DMS53 (cell line): ENCODE data around the gene DAW1.
"Not testable (repeated sequence)": the region's sequence is repeated elsewhere in the genome, so short reads cannot be mapped to it uniquely, and the experiment has no call there.

Experiments used
- DNase-seq: peaks from one replicate; lab custom pipeline; 2025; lab: John Stamatoyannopoulos, UW

DAW1 gene

DNA sequence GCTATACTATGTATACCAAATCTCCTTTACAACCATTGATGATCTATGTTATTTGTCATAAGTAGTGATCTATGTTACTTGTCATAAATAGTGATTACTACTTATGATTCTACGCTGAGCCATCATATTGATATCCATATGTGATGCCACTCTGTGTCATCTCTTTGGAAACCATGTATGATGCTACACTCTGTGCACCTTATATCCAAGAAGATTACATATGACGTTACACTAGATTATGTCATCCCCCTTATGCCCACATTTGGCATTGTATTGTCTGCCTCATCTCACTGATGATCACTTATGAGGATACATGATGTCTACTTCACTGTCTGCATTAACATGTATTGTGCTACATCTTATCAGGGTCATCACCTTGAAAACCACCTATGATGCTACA is 42.9 kb downstream of the DAW1 start:
- no peak for DNase-seq

DNA sequence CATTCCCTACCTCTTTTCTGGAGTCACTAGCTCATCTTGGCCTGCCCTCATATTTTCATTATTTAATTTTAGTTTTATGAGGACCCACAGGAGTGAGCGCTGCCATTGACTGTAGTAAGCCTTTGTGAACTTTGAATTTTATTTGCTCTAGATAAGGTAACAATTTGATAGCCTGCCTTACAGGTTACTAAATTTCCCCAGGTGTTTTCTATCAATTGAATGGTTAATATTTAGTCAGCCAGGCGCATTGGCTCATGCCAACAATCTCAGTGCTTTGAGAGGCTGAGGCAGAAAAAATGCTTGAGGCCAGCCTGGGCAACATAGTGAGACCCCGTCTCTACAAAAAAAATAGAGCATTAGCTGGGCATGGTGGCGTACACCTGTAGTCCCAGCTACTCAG is 50.2 kb downstream of the DAW1 start:
- DNase-seq = no peak

DNA sequence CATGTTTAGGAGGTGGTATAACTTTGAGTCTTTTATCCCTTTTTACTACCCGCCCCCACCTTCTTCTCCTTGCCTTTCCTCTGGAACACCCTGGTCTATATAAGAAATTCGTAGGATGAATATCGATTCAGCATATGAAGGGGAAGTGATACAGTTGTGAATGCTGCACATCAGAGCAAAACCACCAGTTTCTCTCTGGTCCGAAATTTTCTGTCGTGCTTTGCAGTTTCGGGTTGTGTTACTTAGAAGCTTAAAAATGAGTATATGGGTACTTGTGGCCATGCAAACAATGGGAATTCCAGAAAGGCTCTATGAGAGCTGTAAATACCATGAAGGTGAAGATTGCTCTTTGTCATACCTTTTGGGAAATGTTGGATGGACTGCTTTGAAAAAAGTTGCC is 60.6 kb downstream of the DAW1 start:
- DNase-seq = no peak

DNA sequence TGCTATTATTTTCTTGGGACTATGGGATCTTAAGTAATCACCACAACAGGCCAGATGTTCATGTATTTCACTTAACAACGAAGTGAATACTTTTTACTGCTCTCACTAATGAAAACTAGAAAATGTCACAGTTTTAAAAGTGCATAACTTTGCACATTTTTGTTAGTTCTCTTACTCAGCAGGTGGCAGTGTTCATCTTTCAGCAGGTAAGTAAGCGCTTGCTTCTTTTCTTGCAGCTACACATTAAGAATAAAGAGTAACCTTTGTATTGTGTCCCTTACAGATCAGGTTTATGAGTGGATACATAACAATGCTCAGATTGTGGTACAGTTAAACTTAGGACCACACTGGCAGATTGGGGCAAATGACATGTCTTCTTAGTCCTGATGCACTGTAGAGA is 61.0 kb downstream of the DAW1 start:
- DNase-seq = peak; percentile 5

DNA sequence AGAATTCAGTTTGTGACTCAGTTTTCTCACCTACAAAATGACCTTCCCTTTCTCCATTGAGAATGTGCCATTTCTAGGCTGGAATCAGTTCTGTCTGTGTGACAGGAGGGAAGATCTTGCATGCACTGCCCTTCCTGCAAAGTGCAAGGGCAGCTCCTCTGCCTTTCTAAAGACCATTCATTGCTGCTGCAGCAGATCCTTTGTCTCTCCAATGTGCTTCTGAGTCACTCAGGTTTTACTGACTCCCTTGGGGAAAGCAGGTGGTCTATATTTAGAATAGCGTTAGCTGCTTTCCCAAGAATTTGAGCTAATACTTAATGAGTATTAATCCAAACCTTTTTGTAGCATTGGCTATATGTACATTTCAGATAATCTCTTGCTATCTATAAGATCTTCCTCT is 62.5 kb downstream of the DAW1 start:
- DNase-seq = no peak

DNA sequence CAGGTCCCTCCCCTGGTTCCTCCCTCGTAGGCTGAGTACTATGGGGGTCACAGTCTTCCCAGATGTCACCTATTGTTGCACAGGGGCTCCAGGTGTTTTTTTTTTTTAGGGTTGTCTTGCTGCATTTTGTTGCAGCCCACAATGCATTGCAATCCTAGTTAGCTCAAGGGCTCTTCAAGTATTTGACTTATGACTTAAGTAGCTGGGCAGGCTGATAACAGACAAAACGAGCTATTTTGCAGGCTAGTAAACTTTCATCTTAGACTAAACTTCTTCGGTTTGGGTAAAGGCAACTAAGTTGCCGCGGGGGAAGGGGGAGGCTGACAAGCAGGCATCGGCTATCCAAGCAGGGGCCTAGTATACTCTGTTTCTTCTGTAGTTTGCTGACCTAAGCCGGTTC is 64.8 kb downstream of the DAW1 start:
- DNase-seq = not testable (repeated sequence)

DNA sequence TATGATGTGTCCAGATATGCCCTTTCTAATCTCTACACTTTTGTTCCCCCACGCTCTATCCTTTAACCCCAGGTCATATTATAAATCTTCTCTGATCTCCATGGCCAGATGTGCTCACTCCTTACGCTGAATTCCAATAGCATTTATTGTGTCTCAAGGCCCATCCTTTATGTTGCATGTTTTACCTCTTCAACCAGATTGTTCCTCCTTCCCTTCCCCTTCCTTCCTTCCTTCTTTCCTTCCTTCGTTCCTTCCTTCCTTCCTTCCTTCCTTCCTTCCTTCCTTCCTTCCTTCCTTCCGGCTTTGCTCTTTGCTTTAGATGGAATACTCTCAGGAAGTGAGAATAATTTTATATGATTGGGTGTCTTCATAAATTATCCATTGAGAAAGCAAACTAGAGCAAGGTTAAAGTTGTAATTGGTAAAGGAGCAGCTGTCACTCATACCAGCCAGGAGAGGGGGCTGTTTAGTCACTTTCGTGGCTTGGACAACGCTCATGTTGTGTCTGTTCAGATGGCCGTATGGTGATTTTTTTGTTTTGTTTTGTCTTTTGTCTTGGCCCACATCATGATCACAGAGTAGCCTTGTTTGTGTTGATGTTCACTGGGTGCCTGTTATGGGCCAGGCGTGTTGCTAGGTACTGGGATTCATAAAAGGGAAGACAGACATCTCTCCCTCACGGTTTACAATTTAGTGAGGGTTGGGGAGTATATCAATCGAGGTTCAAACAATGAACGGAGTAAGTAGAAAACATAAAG is 68.0 kb downstream of the DAW1 start:
- peak; percentile 67 for DNase-seq

DNA sequence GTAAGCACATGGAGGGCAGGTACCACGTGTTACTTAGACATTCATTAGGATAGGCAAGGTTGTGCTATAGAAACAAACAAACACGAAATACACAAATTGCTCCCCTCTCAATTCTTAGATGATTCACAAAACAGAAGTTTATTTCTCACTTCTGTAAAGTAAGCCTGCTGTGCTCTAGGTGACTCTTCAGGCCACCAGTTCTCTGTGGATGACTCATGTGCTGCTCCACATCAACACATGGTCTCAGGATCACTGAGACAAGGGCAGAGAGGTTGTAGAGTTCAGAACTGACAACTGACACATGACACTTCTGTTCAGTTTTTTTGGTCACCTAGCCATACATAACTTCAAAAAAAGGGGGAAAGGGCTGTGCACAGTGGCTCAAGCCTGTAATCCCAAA is 70.6 kb downstream of the DAW1 start:
- DNase-seq = peak; percentile 41

DNA sequence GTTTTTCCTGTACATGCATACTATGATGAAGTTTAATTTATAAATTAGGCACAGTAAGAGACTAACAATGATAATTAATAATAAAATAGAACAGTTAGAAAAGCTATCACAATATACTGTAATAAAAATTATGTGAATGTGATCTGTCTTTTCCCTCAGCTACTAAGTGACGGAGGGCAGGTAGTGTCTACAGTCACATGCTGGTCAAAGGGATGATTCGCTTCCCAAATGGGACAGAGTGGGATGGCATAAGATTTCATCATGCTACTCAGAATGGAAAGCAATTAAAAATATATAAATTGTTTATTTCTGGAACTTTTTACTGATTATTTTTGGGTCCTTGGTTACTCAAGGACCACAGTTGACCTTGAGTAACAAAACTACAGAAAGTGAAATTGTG is 71.5 kb downstream of the DAW1 start:
- DNase-seq = no peak

DNA sequence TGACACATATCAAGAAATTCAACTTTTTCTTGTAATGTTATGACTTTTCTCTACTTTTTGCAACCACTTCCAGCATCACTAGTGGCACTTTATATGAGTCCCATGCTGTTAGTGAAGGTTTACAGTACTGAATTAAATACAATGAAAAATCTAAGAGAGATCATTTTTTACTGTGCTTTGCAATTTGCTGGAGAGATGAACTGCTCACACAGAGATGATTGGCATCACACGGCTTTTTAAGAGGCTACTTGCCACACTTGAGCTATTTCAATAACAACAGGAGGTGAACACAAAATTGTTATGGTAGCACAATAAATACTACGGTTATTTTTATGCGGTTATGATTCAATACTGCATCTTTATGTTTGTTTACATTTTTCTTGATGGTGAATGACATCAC is 88.9 kb downstream of the DAW1 start:
- no peak for DNase-seq

DNA sequence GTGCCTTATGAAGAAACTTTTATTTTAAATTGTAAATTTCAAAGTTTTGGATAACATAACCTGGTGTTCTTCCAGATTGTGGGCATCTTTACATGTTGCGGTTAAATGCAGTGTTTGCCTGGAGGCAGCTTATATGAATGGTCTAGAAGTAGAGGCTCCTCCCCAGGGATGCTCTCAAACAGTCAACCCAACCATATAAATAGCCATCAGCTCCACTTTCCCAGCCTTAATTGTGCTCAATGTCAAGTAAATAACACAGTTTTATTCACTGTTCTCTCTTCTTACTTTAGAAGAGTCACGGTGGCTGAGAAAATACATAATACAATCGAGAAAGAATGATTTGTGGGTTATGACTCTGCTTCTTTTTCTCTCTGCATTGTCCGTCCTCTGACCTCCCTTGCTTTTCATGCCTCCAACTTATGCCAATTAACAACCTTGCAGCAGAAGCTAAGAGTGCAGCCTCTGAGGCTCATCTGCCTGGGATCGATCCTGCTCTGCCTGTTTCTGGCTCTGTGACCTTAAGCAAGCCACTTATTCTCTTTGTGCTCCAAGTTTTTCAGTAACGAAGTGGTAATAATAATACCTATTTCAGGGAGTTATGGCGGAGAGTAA is 100.3 kb downstream of the DAW1 start:
- no peak for DNase-seq

DNA sequence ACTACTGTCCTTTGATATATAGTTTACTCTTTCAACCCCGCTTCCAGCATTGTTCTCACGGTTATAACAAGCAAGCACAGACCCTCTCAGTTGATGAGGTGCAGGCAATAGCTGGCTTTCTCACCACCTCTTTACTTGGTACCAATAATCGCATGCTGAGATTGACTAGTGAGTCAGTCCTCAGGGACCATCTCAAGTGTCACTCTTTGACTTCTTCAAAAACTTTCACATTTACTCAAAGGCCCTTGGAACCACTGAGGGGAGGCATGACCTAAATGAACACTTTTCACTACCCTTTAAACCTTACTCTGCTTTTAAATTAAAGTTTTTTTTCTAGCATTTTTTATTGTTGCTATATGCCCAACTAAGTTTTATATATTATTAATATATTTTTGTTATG is 101.8 kb downstream of the DAW1 start:
- no peak for DNase-seq
